ENCODE measurements around the gene LRRC32.

The LRRC32 gene

DNA sequence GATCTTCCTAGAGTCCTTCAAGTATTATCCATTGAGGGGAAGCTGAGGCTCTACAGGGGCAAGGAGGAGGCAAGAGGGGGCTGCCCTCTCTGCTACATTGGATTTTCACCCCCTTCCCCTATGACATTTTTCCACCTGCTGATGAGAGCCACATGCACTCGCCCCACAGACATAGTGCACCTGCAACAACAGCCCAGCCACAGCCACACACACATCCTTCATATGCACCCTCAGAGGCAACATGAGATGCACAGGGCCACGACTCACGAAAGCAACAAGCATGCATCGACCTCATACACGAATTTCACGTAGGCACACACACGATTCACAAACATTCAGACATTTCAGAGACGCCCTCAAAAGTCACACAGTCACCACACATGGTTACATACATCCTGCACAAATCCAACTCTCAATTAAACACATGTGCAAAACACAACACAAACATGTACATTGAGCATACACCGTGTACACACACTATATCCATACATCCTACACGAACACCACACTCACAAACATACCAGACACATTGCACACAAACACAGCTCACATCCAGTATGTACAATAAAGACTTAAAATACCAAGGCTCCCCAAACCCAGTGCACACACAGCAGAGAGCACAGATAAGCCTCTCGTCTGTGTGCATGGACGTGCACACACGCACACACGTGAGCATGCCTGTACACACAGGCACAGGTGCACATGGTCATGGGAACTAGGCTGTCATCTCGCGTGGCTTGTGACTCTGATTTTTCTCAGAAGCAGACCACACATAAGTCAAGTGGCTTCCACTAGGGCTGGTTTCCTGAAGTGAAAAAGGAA lies 6.3 kb upstream of the LRRC32 start:
- no peak for DNase-seq

DNA sequence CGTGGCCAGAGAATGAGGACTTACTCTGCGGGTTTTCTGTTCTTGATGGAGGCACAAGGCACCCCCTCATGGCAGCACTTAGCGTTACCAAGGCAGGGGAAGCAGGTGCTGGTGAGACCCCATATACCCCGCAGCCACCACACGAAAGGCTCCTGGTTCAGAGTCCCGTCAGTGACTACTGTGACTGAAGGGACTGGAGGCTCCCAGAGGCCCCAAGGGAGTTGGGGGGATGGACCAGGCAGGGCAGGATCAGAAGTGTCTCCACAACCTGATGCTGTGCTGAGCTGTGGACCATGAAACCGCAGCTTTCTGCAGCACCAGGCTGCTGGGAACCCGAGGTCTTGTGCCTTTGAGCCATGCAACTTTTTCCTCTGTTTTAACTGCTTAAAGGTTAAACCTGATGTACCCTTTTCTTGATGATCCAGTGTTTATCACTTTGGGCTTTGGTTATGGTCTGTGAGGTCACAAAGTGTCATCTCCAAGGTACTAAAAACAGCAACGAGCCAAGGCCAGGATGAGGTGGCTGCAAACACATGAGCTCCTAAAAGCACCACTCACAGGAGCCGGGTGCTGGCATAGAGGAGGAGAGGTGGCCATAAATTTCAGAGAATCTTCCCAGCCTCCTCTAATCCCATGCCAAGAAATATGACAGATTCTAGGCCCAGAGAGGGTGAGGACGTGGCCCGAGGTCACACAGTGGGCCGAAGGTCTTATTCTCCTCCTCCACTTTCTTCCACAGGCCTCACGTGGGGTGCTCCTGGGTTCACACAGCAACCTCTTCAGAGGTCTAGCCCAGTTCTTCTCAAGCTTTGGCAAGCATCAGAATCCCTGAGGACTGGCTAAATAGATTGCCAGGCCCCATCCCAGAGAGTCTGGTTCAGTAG lies 4.2 kb upstream of the LRRC32 start:
- DNase-seq = peak in 1 of 2 donors; percentile 26

DNA sequence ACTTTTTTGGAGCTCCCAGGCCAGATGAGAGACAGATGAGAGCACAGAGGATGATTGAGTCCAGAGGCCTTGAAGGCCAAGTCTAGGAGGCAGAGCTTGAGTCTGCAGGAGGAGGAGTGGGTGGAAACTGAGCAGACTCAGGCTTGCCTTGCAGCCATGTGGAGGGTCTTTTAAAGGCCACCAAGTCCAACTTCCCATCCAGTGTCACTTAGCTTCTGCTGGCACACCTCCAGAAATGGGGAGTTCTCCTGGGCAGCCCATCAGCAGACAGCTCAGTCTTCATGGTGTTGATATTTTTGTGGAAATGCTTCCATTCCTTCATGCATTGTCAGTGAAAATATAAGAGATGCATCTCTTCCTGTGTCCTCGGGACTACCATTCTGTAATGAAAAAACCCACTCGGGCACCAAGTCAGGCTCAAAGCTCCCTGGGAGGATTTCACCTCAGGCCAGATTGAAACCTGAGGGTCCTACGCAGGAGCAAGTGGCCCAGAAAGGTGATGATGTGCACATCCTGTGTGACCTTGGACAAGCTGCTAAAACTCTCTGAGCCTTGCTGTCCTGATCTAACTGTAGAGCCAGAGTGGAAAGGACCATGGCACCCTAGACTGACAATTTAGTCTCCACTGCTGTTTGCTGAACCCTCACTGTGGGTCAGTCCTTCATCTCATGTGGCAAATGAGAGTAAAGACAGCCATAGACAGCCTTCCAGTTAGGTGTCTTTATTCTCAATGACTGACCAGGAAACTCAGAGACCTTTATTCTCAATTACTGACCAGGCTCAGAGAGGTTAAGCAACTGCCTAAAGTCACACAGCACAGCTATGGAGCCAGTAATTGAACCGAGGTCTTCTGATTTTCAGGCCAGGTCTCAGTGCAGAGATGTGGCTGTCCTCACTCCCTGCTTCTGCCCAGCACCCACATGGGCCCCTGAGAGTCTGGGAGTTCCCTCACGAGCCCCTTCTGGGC lies 2.9 kb upstream of the LRRC32 start:
- DNase-seq = no peak

DNA sequence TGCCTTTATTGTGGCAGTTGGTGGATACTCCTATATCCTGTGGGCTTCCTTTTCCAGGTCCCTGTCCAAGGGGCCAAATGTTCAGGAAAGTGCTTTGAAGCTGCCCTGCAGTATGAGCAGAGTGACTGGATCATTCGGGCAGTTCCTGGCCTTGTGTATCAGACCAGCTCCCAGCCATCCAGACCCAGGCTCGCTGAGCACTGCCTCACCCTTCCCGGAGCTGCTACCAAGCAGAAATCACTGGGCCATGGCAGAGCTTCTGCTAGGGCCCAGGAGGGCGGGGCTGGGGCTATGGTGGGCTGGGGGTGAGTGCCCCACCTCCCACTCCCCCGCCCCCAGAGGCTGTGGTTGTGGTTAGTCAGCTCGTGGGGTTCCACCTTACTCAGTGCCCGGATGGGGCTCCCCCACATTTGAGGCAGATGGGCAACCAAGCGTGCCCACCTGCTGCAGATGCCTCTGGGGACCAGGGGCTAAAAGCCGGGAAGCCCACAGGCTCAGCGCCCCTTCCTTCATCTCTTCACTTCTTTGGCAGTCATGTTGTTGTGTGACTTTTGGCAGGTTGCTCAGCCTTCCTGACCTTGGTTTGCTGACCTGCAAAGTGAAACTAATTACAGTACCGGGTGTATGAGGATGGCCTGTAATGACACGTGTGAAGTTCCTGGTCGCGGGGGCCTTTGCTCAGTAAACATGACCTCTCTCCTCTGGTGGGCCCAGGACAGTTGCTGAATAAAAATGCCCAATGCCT lies 2.1 kb upstream of the LRRC32 start:
- peak; percentile 59 to 88 for DNase-seq

DNA sequence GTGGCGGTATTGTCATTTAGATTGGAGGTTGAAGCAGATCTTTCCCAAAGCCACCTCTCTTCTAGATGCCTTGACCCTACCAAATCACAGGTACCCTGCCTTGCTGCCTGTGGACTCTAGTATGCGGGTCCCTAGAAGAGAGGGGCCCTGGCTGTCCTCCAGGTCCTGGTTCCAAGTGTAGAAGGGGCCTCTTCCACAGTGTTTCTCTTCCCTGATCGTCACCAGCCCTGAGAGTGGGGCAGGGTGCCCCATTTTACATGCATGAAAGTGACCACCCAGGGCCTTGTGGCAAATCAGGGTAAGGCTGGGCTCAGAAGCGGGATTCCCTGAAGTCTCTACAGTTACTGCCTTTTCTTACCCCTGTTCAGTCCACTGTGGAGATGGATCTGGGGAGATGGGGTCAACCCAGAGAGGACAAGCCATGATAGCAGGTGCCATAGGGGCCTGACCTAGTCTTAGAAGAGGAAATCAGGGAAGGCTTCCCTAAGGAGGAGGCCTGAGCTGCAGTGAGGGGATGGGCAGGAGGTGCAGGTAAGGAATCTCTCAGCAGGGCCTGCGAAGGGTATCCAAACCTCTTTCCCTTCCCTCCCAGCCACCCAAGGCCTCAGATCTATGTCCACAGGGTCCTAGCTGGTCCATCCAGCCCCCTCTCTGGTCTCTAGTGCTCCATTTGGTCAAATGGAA lies 1.2 kb upstream of the LRRC32 start:
- DNase-seq = no peak

DNA sequence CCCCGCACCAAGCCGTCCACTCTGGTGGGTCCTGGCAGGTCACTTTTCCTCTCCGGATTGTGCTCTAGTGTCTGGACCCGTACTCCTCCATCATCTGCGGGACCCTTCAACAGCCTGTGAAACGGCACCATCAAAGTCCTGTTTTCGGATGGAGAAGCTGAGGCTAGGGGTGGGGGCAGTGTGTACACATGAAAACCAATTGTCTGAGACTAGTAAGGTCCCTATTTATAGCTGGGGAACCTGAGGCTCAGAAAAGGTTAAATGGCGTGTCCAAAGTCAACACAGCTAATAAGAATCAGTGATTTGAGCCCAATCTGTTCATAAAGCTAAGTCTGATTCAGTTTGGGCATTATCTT lies 668 bp upstream of the LRRC32 start:
- DNase-seq = no peak

DNA sequence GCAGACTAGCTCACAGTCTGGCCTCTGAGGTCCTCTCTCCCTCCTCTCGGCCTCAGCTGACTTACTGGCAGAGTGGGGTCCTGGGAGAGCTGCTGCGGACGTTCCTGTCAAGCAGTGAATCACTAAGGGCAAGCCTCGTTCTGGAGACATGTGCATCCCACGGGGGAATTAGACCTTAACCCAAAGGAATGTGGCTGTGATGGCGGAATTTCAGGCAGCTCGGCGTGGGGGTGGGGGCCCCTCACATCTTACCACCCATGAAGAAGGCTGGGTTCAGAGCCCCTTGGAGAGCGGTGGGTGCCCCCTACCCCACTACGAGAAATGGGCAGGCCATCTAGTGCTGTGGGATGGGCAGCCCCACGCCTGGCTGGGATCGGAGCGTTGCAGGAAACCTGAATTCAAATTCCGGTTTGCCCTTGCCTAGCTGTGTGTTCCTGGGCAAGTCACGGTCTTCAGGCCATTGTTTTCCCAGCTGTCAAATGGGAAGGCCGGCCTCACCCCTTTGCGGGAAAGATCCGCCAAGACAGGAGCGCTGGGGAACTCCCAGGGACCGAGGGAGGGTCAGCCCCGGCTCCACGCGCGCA lies 554 bp downstream of the LRRC32 start:
- no peak for DNase-seq

DNA sequence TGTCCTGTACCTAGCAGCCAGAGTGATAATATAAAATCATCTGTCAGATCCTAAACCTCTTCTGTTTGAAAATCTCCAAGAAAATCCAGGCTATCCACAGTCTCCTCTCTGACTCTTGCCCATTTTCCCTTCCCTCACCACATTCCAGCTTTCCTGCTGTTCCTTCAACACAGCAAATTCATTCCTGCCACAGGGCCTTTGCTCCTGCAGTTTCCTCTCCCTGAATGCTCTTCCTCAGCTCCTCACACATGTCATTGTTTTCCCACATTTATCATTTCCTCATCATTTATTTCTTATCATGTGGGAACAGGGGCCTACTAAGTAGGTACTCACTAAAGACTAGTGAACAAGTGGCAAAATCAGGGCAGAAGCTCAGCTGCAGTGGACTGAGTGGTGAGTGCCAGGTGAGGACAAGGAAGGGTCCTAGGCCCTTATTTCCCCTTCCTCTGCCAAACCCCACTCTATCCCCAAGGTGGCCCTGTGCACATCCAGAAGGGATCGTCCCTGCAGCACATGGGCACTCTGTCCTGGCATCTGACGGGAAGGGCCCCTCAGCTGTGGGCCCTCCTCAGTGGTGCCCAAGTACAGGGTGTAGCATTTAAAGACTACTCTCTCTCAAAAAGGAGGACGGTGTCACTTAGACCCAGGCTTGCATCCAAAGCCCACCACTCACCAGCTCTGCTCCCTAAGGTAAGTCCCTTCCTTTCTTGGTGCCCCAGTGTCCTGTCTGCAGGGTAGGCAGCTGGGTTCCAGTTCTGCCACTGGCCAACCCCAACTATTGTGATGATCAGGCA lies 2.0 kb downstream of the LRRC32 start:
- DNase-seq = no peak

DNA sequence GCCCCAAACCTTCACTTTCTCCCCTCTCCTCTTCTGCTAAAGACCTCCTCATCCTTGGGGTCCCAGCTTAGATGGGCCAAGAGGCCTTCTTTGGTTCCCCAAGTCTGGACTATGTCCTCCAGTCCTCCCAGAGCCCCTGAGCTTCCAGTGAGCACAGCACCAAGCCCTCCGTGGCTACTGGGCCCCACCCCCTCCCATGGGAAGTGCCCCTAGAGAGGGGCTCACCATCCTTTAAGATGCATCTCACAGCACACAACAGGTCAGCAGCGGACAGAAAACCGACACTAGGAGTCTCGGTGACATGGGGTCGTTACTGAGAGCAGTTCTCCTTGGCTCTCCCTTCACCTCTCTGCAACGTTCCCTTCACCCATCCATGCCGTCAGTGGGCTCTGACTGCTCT lies 2.7 kb downstream of the LRRC32 start:
- no peak for DNase-seq

DNA sequence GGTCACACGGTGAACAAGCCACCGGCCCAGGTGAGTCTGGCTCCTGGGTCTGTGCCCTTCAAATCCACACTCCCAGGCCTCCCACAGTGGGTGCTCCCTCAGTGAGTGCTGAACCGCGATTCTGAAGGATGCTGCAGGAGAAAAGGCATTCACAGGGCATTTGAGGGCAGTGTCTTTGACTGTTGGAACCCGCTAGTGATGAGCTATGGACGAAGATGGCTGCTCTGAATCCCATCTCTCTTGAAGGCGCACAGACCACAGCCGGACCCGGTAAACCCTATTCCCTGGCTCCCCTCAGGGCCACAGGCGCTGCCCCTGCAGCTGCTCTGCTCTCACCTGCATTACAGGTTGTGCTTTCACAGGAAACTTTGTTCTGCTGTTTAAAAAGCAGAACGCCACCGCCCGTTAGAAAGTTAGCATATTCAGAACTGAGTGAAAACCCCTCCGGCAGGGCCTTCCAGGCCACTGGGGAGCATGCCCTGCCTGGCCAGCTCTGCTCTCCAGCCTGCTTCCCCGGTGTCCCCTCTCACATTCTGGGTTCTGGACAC lies 3.2 kb downstream of the LRRC32 start:
- DNase-seq = no peak

DNA sequence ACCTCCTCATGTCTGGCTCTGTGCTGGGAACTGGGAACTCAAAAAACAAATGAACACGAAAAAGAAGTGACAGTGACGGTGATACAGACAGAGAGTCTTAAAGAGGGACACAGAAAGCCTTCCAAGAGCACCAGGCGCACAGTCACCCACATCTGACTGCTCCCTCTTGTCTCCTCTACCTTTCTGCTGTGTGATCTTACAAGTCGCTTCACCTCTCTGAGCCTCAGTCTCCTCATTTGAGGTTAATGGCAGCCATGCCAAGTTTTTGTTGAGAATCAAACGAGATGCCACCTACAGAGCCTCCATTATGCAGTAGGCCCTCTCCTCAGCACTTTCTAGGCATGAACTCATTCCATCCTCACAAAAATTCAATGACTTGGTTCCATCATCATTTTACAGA lies 3.7 kb downstream of the LRRC32 start:
- DNase-seq = no peak

DNA sequence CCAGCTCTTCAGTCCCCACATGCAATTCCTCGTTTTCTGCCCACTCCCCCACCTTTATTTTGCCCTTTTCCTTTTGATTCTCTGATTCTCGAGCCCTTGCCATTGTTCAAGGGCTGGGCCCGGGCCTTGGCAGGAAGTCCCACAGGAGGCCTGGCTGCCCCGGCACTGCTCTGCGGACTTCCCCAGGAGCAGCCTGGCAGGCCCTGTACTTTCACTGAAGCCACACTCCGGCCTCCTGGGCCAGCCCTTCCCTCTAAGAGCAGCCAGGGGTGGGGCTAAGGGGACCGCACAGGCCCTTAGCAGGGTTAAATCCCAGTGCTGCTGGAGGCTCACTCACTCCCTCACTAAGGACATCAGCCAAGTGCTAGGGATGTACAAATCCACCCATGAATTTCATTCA lies 4.1 kb downstream of the LRRC32 start:
- no peak for DNase-seq

DNA sequence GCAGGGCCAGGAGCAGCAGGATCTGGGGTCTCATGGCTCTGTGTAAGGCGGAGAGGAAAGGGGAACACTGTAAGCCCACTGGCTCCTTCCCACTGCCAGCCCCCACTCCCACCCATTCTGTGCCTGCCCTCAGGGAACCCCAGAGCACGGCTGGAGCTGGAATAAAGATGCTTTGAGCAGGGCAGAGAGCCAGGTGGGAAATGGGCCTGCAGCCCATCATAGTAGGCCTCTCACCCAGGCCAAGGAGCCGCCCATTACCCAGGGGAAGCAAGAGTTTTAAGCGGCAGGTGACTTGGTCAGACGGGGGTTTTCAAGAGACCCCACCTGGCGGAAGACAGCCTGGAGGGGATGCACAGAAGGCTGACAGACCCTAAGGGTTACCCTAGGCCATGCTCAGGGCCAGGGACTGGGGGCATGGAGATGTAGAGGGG lies 4.6 kb downstream of the LRRC32 start:
- DNase-seq = no peak

DNA sequence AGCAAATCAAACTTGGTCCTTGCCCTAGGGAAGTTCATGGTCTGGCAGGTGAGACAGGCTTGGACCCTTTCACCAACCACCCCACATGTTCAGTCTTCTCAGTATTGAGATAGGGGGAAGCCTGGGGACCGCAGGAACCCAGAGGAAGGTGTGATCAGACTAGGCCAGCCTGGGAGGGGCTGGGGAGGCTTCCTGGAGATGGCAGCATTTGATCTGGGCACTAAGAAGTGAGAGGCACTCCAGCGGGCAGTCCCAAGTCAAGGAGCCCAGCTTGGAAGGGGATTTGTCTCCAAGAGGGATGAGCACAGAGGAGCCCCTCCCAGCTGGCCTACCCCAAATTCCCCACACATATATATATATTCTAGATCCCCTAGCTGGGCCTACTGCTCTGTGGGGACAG lies 5.4 kb downstream of the LRRC32 start:
- DNase-seq = peak in 1 of 2 donors; percentile 9

DNA sequence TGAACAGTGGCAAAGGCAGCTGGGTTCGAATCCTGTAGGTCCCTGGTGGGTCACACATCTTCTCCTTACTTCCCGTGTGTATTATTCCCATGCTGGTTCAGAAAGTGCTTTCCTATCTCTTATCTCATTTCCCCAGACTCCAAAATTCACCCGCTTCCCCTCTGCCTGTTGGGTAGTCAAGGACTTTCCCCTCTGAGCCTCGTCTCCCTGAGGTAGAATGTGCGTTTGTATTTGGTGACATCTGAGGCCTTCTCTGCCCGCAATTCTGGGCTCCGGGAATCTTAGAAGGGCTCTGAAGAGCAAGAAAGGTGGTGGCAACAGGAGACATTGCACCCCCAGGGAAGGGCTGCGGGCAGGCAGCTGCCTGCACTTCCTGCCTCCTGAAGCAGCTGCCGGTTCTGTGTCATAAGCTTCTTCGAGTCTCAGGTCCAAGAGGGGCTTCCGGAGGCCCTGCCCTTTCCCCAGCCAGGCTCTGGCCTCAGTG lies 5.9 kb downstream of the LRRC32 start:
- DNase-seq = peak; percentile 28 to 36

DNA sequence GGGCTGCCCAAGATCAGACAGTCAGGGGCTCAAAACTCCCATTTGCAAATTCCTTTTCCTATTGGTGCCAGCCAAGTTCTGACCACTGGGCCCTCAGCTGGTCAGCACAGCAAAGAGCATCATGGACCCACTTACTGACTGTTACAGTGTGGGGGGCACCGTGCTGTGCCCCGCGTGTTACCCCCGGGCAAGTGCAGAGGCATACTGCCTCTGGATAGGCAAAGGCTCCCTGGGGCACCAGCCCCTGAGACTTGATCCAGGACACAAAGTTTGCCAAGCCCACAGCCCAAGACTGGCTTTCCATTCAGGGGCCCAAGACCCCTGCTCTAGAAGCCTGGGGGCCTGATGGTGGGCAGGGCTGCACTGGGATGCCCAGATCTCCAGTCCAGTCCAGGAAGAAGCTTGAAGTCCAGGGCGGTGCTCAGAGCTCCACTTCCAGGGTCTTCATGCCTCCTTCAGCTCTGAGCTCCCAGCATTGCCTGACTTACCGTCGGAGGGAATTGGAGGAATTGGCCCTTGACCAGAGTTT lies 6.6 kb downstream of the LRRC32 start:
- no peak for DNase-seq

DNA sequence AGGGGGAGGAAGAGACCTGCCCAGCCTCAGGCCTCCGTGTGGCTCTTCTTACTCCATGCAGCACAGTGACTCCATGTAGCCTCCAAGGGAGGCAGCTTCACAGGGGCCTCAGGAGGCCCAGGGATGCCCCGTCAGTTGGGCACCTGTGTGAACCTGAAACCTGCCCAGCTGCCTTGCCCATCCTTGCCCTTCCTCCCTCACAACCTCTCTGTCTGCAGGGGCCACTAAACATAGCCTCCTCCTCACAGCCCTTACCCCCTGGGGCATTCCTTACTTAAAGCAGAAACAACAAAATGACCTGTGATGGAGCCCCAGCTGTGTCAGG lies 7.1 kb downstream of the LRRC32 start:
- no peak for DNase-seq

DNA sequence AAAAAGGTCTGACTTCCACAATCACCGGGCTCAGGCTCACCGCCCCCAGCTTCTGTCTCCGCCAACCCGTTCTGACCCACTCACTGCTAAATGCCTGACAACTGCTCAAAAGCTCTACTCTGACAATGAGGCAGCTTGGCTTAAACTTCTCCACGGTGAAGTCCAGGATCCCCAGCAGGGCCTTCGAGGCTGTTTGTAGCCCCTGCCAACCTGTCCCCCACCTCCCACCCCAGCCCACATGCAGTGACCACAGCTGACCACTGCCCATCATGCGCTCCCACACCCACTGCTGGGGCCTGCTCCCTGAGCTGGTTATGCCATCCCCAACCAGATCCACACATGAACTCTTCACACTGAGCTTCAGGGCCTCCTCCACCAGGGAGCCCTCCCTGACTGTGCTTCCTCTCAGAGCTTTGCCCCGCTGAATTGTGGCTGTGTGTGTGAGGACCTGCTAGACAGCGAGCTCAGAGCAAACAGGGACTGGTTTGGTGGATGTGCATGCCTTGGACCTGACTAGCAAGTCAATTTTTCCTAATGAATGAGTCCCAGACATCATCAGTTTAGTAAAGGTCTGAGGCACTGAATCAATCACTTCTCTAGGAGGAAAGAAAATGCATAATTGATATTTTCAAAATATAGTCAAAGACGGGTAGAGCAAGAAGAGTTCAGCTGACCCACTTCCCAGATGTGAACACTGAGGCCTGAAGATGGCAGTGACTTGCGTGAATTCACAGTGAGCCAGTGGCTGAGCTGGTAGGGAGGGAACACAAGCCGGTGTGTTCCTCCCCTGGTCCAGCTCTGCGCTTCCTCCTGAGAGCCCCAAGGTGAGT lies 7.7 kb downstream of the LRRC32 start:
- no peak for DNase-seq
